ENCODE measurements around the gene SH3BGRL.
"Not testable (repeated sequence)": the region's sequence is repeated elsewhere in the genome, so short reads cannot be mapped to it uniquely, and the experiment has no call there.

The SH3BGRL gene

GRCh38 chrX:81261576-81261975 lies 59.7 kb downstream of the SH3BGRL start:
- DNase-seq, result no peak

GRCh38 chrX:81263059-81263458 lies 61.2 kb downstream of the SH3BGRL start:
- no peak for DNase-seq

GRCh38 chrX:81278616-81279015 lies 76.7 kb downstream of the SH3BGRL start:
- DNase-seq, result no peak

GRCh38 chrX:81280148-81280547 lies 78.2 kb downstream of the SH3BGRL start:
- no peak for DNase-seq

- no peak for DNase-seq
Measured at GRCh38 chrX:81286075-81286474, 84.2 kb downstream of the SH3BGRL start.

GRCh38 chrX:81286608-81287007 lies 84.7 kb downstream of the SH3BGRL start:
- no peak for DNase-seq

- no peak for DNase-seq
Measured at GRCh38 chrX:81291996-81292395, 90.1 kb downstream of the SH3BGRL start.

- DNase-seq, result no peak
Measured at GRCh38 chrX:81294101-81294500, 92.2 kb downstream of the SH3BGRL start.

- no peak for DNase-seq
Measured at GRCh38 chrX:81301877-81302276, 100.0 kb downstream of the SH3BGRL start.

GRCh38 chrX:81304563-81304962 lies 102.7 kb downstream of the SH3BGRL start:
- DNase-seq, result no peak

- no peak for DNase-seq
Measured at GRCh38 chrX:81305240-81305639, 103.3 kb downstream of the SH3BGRL start.

- no peak for DNase-seq
Measured at GRCh38 chrX:81308086-81308829, 106.4 kb downstream of the SH3BGRL start.

GRCh38 chrX:81316163-81316562 lies 114.3 kb downstream of the SH3BGRL start:
- DNase-seq, result no peak

GRCh38 chrX:81331653-81332052 lies 129.8 kb downstream of the SH3BGRL start:
- DNase-seq, result not testable (repeated sequence)

GRCh38 chrX:81336455-81337152 lies 134.7 kb downstream of the SH3BGRL start:
- DNase-seq, result no peak

GRCh38 chrX:81337805-81338204 lies 135.9 kb downstream of the SH3BGRL start:
- no peak for DNase-seq

- no peak for DNase-seq
Measured at GRCh38 chrX:81338924-81339323, 137.0 kb downstream of the SH3BGRL start.

- DNase-seq, result not testable (repeated sequence)
Measured at GRCh38 chrX:81345296-81345695, 143.4 kb downstream of the SH3BGRL start.
